Fibroblast of mammary gland (primary cell): ENCODE data around the gene FAM89B.

Experiments used
- DNase-seq: peaks from one replicate; pipeline ENCODE4 v3.0.0-alpha.2; 2010; ENCODE audit warnings: low read depth
- H3K4me3 ChIP-seq: 2 replicates; pipeline ENCODE4 v1.5.1; 2011; ENCODE audit warnings: low read depth, mild to moderate bottlenecking, low read length, moderate library complexity; ENCODE audit not compliant: control insufficient read depth
- CTCF ChIP-seq: conservative IDR thresholded peaks from 2 replicates; pipeline ENCODE4 v1.5.1; 2011; ENCODE audit warnings: low read depth, low read length, inconsistent platforms; ENCODE audit not compliant: control insufficient read depth, insufficient read depth

FAM89B gene

GRCh38 chr11:65547446-65548125 lies 24.8 kb upstream of the FAM89B start:
- no peak overlapping the region for H3K4me3 ChIP-seq
- no peak for TF ChIP-seq CTCF
- DNase-seq: no peak

- no peak overlapping the region for H3K4me3 ChIP-seq
- no peak for TF ChIP-seq CTCF
- DNase-seq: no peak
These were observed 23.9 kb upstream of the FAM89B start for GRCh38 chr11:65548395-65548794.

GRCh38 chr11:65549096-65549495 lies 23.2 kb upstream of the FAM89B start:
- DNase-seq: no peak
- H3K4me3 ChIP-seq: no peak overlapping the region
- TF ChIP-seq CTCF: no peak

- DNase-seq: peak; percentile 40
- H3K4me3 ChIP-seq: no peak overlapping the region
These were observed 20.6 kb upstream of the FAM89B start for GRCh38 chr11:65551572-65552387.

GRCh38 chr11:65552388-65552951 lies 19.9 kb upstream of the FAM89B start:
- no peak overlapping the region for H3K4me3 ChIP-seq
- no peak for DNase-seq

More at GRCh38 chr11:65551572-65552387, 20.6 kb upstream of the FAM89B start:
- peak; percentile 25 for TF ChIP-seq CTCF

GRCh38 chr11:65553301-65554001 lies 18.9 kb upstream of the FAM89B start:
- no peak overlapping the region for H3K4me3 ChIP-seq
- no peak for DNase-seq
- no peak for TF ChIP-seq CTCF

More at GRCh38 chr11:65552388-65552951, 19.9 kb upstream of the FAM89B start:
- TF ChIP-seq CTCF: no peak
